RPMI7951 (cell line): Measurements from ENCODE around the gene ZMYND10. TPM values are rescaled to one million over a fixed set of nuclear protein-coding genes. Genes with fewer than 3 reads are reported as not detected.

Experiments used
- total RNA-seq: library from RNA; depleted of rRNA; stranded (reverse); fragments of >200 nt; shearing (Covaris generic); gene quantifications from 2 replicates; pipeline ENCODE4 v1.2.3, GENCODE V29; 2014; rRNA removed

The ZMYND10 gene
- total RNA-seq, 1 experiment from 2014 or later, result 2.9 TPM

Other genes starting within 250 kb of the ZMYND10 start
- gene SEMA3F, start 190.4 kb downstream of the ZMYND10 start, total RNA-seq, result 1.5 and 1.9 TPM in 2 replicates
- gene GNAT1, start 154.1 kb downstream of the ZMYND10 start, total RNA-seq, result not detected in 2 replicates
- not detected in 2 replicates for gene SLC38A3, start 140.5 kb downstream of the ZMYND10 start, total RNA-seq
- 302 and 305 TPM in 2 replicates for gene GNAI2, start 109.5 kb downstream of the ZMYND10 start, total RNA-seq
- gene SEMA3B, start 76.6 kb downstream of the ZMYND10 start, total RNA-seq, result 3.1 and 5.6 TPM in 2 replicates
- gene LSMEM2, start 66.6 kb downstream of the ZMYND10 start, total RNA-seq, result not detected in 2 replicates
- gene IFRD2, start 53.3 kb downstream of the ZMYND10 start, total RNA-seq, result 97.9 and 116 TPM in 2 replicates
- gene HYAL3, start 46.3 kb downstream of the ZMYND10 start, total RNA-seq, result 11.5 and 12.0 TPM in 2 replicates
- 14.6 and 16.1 TPM in 2 replicates for gene NAA80, start 46.3 kb downstream of the ZMYND10 start, total RNA-seq
- 0.29 and 0.72 TPM in 2 replicates for gene HYAL1, start 42.2 kb downstream of the ZMYND10 start, total RNA-seq
- 42.2 and 52.3 TPM in 2 replicates for gene HYAL2, start 23.0 kb downstream of the ZMYND10 start, total RNA-seq
- 26.8 and 33.7 TPM in 2 replicates for gene TUSC2, start 17.5 kb downstream of the ZMYND10 start, total RNA-seq
- 51.7 and 77.8 TPM in 2 replicates for gene RASSF1, start 4.9 kb downstream of the ZMYND10 start, total RNA-seq
- 26.2 and 35.7 TPM in 2 replicates for gene NPRL2, start 5.0 kb upstream of the ZMYND10 start, total RNA-seq
- 39.7 and 49.1 TPM in 2 replicates for gene CYB561D2, start 5.1 kb upstream of the ZMYND10 start, total RNA-seq
- 42.5 and 45.4 TPM in 2 replicates for gene TMEM115, start 13.8 kb upstream of the ZMYND10 start, total RNA-seq
- gene CACNA2D2, start 157.9 kb upstream of the ZMYND10 start, total RNA-seq, result under 0.01 TPM in 1 of 2 replicates, not detected in the other
- gene C3orf18, start 222.0 kb upstream of the ZMYND10 start, total RNA-seq, result 15.5 and 16.0 TPM in 2 replicates
- 8.8 and 12.8 TPM in 2 replicates for gene HEMK1, start 223.8 kb upstream of the ZMYND10 start, total RNA-seq